Uterus (tissue), 2 donors: ENCODE data around the gene GSDME.

ENCODE experiments used
- POLR2A ChIP-seq, 2 donors: fragments of 450-650 bp; IDR thresholded peaks; one replicate each; pipeline ENCODE4 v1.6.1; 2016; ENCODE audit warnings: antibody characterized with exemption in 2 of 2, mild to moderate bottlenecking in 1 of 2, moderate library complexity in 1 of 2
- TF ChIP-seq, protein P1 (sequence below), 4 experiments: fragments of 200-600 bp in 2 of 4; fragments of 450-650 bp in 2 of 4; sonication (generic) in 2 of 4; IDR thresholded peaks; one replicate each; pipeline ENCODE4 v1.5.1; 2016 to 2019; ENCODE audit warnings: antibody characterized with exemption in 4 of 4, mild to moderate bottlenecking in 2 of 4, moderate library complexity in 1 of 4

DNA sequence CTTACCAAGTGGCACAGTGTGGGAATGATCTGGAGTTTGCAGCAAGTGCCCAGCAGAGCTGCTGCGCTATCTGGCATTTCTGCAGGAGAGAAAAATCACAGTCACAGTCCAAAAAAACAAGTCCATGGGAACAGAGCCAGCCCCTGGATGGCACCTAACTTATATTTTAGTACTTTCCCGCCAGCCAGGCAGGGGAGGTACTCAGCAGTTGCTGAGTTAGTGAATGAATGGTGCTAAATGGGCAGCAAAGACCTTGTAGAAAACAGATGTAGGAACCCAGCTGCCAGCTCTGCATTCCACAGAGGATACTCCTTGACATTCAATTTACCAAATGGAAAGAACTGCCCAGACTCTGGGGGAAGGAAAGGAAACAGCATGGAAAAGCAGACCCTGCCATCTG, 54.5 kb downstream of the GSDME start:
- TF ChIP-seq, protein P1, sequence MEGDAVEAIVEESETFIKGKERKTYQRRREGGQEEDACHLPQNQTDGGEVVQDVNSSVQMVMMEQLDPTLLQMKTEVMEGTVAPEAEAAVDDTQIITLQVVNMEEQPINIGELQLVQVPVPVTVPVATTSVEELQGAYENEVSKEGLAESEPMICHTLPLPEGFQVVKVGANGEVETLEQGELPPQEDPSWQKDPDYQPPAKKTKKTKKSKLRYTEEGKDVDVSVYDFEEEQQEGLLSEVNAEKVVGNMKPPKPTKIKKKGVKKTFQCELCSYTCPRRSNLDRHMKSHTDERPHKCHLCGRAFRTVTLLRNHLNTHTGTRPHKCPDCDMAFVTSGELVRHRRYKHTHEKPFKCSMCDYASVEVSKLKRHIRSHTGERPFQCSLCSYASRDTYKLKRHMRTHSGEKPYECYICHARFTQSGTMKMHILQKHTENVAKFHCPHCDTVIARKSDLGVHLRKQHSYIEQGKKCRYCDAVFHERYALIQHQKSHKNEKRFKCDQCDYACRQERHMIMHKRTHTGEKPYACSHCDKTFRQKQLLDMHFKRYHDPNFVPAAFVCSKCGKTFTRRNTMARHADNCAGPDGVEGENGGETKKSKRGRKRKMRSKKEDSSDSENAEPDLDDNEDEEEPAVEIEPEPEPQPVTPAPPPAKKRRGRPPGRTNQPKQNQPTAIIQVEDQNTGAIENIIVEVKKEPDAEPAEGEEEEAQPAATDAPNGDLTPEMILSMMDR (IDR thresholded peaks at IDR 0.05): no peak
- no peak for TF ChIP-seq POLR2A (IDR thresholded peaks at IDR 0.05)
